Neural progenitor cell (in vitro differentiated cells): ENCODE measurements around the gene FUT2.

Source experiments
- CTCF ChIP-seq: fragments of 200-600 bp; sonication (generic); IDR thresholded peaks from 2 replicates; pipeline ENCODE4 v1.5.1; 2017; ENCODE audit warnings: antibody characterized with exemption, mild to moderate bottlenecking
- EZH2 ChIP-seq: fragments of 200-600 bp; sonication (generic); IDR thresholded peaks from 2 replicates; pipeline ENCODE4 v1.6.1; 2017; ENCODE audit warnings: antibody characterized with exemption, mild to moderate bottlenecking, moderate library complexity
- EZH2phosphoT487 ChIP-seq: fragments of 200-600 bp; sonication (generic); IDR thresholded peaks from 2 replicates; pipeline ENCODE4 v1.6.1; 2017; ENCODE audit warnings: antibody characterized with exemption

GRCh38 chr19:48705431-48705830 is 9.7 kb downstream of the FUT2 start:
- TF ChIP-seq CTCF, result no peak
- TF ChIP-seq EZH2, result no peak
- TF ChIP-seq EZH2phosphoT487, result no peak
